ENCODE data around the gene CSTPP1. TPM values are rescaled to one million over a fixed set of nuclear protein-coding genes. Genes with fewer than 3 reads are reported as not detected.

CSTPP1 gene
- total and polyA plus RNA-seq, 2 donors (not counting 1 experiment from before 2014, with no cell fraction given) = 11.5 to 29.0 TPM

DNA sequence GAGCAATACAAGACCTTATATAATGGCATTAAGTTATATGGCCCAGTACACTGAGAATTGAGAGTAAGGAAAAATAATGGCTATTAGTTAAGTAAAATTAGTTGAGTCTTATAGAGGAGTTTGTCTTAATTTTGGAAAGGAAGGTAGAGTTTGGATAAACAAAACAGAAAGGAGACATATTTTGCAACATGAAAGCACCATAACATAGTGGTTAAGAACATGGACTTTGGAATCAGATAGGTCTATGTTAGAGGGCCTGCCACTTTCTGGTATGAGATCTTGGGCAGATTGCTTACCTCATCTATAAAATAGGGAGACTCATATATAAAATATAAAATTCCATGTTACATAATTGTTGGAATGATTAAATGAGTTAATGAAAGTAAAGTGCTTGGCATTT, 68.9 kb downstream of the CSTPP1 start:
- H3K4me2 ChIP-seq (replicated peaks; ENCODE audit: low read depth, low read length, poor library complexity, severe bottlenecking) = no peak overlapping the region
- no peaks in the 10 kb centered on the region for H3K36me3 ChIP-seq (replicated peaks in 1 of 2; ENCODE audit: control extremely low read depth in 1 of 2, control insufficient read depth in 1 of 2, extremely low read depth in 1 of 2, insufficient read depth in 2 of 2, low read length in 1 of 2)

DNA sequence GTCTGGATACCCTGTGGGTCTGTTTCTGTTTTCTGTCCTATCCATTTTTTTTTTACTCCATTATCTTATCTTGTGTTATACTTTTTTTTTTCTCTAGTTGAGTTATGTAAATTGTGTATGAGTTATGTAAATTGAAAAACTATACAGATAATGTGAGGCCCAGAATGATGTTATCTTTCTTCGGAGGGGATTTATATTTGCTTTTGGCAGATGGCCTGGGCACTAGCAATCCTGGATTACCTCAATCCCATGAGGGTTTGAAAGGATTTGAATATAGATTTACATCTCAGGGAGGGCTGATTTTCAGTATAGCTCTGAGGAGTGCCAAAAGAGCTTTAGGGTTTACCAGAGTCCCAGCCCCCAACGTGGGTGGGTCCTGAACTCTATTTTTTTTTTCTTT, 71.0 kb downstream of the CSTPP1 start:
- WGBS (ENCODE audit: insufficient coverage) = 100% methylated on average over 2 of the region's 2 CpGs
- Histone ChIP-seq H3K79me2 (ENCODE audit: control insufficient read depth, insufficient read depth, low read length) (no peaks in the 10 kb centered on the region), H3K4me3 (ENCODE audit: control extremely low read depth in 1 of 5, extremely low read depth in 1 of 5, insufficient read depth in 1 of 5, low read depth in 2 of 5, low read length in 4 of 5) (no peak overlapping the region), H3K36me3 (replicated peaks in 1 of 2; ENCODE audit: control extremely low read depth in 1 of 2, control insufficient read depth in 1 of 2, extremely low read depth in 1 of 2, insufficient read depth in 2 of 2, low read length in 1 of 2) (no peaks in the 10 kb centered on the region), H3K27ac (ENCODE audit: low read length in 2 of 2) (no peak overlapping the region), H4K20me1 (ENCODE audit: control insufficient read depth, insufficient read depth, low read length, poor library complexity, severe bottlenecking) (no peaks in the 10 kb centered on the region), H3K4me2 (replicated peaks; ENCODE audit: low read depth, low read length, poor library complexity, severe bottlenecking) (no peak overlapping the region), H2AFZ (ENCODE audit: insufficient read depth, low read depth, low read length, poor library complexity, severe bottlenecking) (no peak overlapping the region), H3K4me1 (ENCODE audit: control insufficient read depth in 2 of 2, insufficient read depth in 2 of 2, low read length in 2 of 2) (peaks cover 21 to 22% of the 10 kb centered on the region in 2 donors), H3K9ac (ENCODE audit: low read length) (no peak overlapping the region), H3K27me3 (replicated peaks in 1 of 4; ENCODE audit: control extremely low read depth in 1 of 4, control insufficient read depth in 3 of 4, insufficient read depth in 4 of 4, low read length in 3 of 4) (no peaks in the 10 kb centered on the region), H3K9me3 (ENCODE audit: control extremely low read depth in 1 of 3, control insufficient read depth in 2 of 3, insufficient read depth in 1 of 3, low read length in 2 of 3) (no peaks in the 10 kb centered on the region)
- ChIA-PET CTCF (no interaction called here), POLR2A (no interaction called here)
- Mint-ChIP-seq H3K27ac (no peak overlapping the region), H3K4me3 (no peak overlapping the region), H3K4me1 (peaks cover 23% of the 10 kb centered on the region), H3K9me3 (ENCODE audit: insufficient read depth) (no peaks in the 10 kb centered on the region), H3K27me3 (no peaks in the 10 kb centered on the region)
- DNase-seq (no peak), ATAC-seq (ENCODE audit: low read depth) (no peak)
- intact Hi-C loops (cut with micrococcal nuclease) = no loop called here
- TF ChIP-seq, protein P1, sequence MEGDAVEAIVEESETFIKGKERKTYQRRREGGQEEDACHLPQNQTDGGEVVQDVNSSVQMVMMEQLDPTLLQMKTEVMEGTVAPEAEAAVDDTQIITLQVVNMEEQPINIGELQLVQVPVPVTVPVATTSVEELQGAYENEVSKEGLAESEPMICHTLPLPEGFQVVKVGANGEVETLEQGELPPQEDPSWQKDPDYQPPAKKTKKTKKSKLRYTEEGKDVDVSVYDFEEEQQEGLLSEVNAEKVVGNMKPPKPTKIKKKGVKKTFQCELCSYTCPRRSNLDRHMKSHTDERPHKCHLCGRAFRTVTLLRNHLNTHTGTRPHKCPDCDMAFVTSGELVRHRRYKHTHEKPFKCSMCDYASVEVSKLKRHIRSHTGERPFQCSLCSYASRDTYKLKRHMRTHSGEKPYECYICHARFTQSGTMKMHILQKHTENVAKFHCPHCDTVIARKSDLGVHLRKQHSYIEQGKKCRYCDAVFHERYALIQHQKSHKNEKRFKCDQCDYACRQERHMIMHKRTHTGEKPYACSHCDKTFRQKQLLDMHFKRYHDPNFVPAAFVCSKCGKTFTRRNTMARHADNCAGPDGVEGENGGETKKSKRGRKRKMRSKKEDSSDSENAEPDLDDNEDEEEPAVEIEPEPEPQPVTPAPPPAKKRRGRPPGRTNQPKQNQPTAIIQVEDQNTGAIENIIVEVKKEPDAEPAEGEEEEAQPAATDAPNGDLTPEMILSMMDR (IDR thresholded peaks at IDR 0.05) = no peak
- TF ChIP-seq EZH2 (IDR thresholded peaks at IDR 0.05; ENCODE audit: borderline replicate concordance, insufficient read depth, low read depth, low read length, poor library complexity, severe bottlenecking) = no peak

More for the DNA sequence above, 68.9 kb downstream of the CSTPP1 start:
- no peaks in the 10 kb centered on the region for H3K27me3 Mint-ChIP-seq
- peaks cover 34% of the 10 kb centered on the region for H3K4me1 Mint-ChIP-seq
- H3K9me3 ChIP-seq (ENCODE audit: control extremely low read depth in 1 of 3, control insufficient read depth in 2 of 3, insufficient read depth in 1 of 3, low read length in 2 of 3) = no peaks in the 10 kb centered on the region
- H3K4me3 Mint-ChIP-seq = no peak overlapping the region
- no peak overlapping the region for H3K9ac ChIP-seq (ENCODE audit: low read length)
- no peaks in the 10 kb centered on the region for H4K20me1 ChIP-seq (ENCODE audit: control insufficient read depth, insufficient read depth, low read length, poor library complexity, severe bottlenecking)
- no peak for DNase-seq
- no peaks in the 10 kb centered on the region for H3K79me2 ChIP-seq (ENCODE audit: control insufficient read depth, insufficient read depth, low read length)
- no peak overlapping the region for H2AFZ ChIP-seq (ENCODE audit: insufficient read depth, low read depth, low read length, poor library complexity, severe bottlenecking)
- H3K27me3 ChIP-seq (replicated peaks in 1 of 4; ENCODE audit: control extremely low read depth in 1 of 4, control insufficient read depth in 3 of 4, insufficient read depth in 4 of 4, low read length in 3 of 4) = no peaks in the 10 kb centered on the region
- TF ChIP-seq EZH2 (IDR thresholded peaks at IDR 0.05; ENCODE audit: borderline replicate concordance, insufficient read depth, low read depth, low read length, poor library complexity, severe bottlenecking) = no peak
- TF ChIP-seq, protein P1 (IDR thresholded peaks at IDR 0.05) = no peak
- ChIA-PET CTCF (no interaction called here), POLR2A (no interaction called here)
- no peak for ATAC-seq (ENCODE audit: low read depth)
- peaks cover 30% of the 10 kb centered on the region in 2 donors for H3K4me1 ChIP-seq (ENCODE audit: control insufficient read depth in 2 of 2, insufficient read depth in 2 of 2, low read length in 2 of 2)
- H3K27ac ChIP-seq (ENCODE audit: low read length in 2 of 2) = no peak overlapping the region
- intact Hi-C loops (cut with micrococcal nuclease) = no loop called here
- H3K9me3 Mint-ChIP-seq (ENCODE audit: insufficient read depth) = no peaks in the 10 kb centered on the region
- no peak overlapping the region for H3K27ac Mint-ChIP-seq
- no peak overlapping the region for H3K4me3 ChIP-seq (ENCODE audit: control extremely low read depth in 1 of 5, extremely low read depth in 1 of 5, insufficient read depth in 1 of 5, low read depth in 2 of 5, low read length in 4 of 5)
